GM19193 (cell line): Measurements from ENCODE around the gene AMN.

Source experiments
- POLR2A ChIP-seq: IDR thresholded peaks from 4 replicates; pipeline ENCODE4 v1.6.1; 2011; ENCODE audit not compliant: insufficient read depth, insufficient read length; ENCODE audit errors: extremely low read depth

AMN gene

GRCh38 chr14:102917056-102917385 is 5.4 kb upstream of the AMN start:
- TF ChIP-seq POLR2A, result peak; percentile 28

- TF ChIP-seq POLR2A, result peak; percentile 21
Measured at GRCh38 chr14:102917469-102918211, 4.8 kb upstream of the AMN start.

- no peak for TF ChIP-seq POLR2A
Measured at GRCh38 chr14:102918438-102918837, 4.0 kb upstream of the AMN start.

GRCh38 chr14:102920273-102920997 is 2.0 kb upstream of the AMN start:
- no peak for TF ChIP-seq POLR2A

GRCh38 chr14:102920998-102921304 is 1.5 kb upstream of the AMN start:
- no peak for TF ChIP-seq POLR2A

- no peak for TF ChIP-seq POLR2A
Measured at GRCh38 chr14:102923201-102923924, 900 bp downstream of the AMN start.

GRCh38 chr14:102923925-102924486 is 1.5 kb downstream of the AMN start:
- TF ChIP-seq POLR2A, result no peak

- no peak for TF ChIP-seq POLR2A
Measured at GRCh38 chr14:102924632-102925588, 2.4 kb downstream of the AMN start.

- TF ChIP-seq POLR2A, result no peak
Measured at GRCh38 chr14:102925646-102926045, 3.2 kb downstream of the AMN start.

GRCh38 chr14:102926104-102926503 is 3.6 kb downstream of the AMN start:
- no peak for TF ChIP-seq POLR2A

GRCh38 chr14:102927346-102927877 is 4.9 kb downstream of the AMN start:
- no peak for TF ChIP-seq POLR2A

- TF ChIP-seq POLR2A, result no peak
Measured at GRCh38 chr14:102927878-102928411, 5.5 kb downstream of the AMN start.

- no peak for TF ChIP-seq POLR2A
Measured at GRCh38 chr14:102928412-102929240, 6.2 kb downstream of the AMN start.
